Adrenal gland (tissue), 12 donors: ENCODE measurements around the gene BEND3. TPM values are rescaled to one million over a fixed set of nuclear protein-coding genes. Genes with fewer than 3 reads are reported as not detected.
A peak's percentile ranks its signal among the peaks of the same experiment; 100 is the strongest.

Experiments used
- DNase-seq, 7 donors: peaks; one replicate each; pipeline ENCODE4 v3.0.0-alpha.2; 2019 to 2020
- H3K27ac ChIP-seq, 5 donors: fragments of 200-600 bp; sonication (generic) in 4 of 5; 1 replicate in 3 of 5; 2 replicates in 2 of 5; pipeline versions ENCODE4 v1.5.1 to v1.8.0; 2016 to 2020; ENCODE audit warnings: mild to moderate bottlenecking in 1 of 5
- H3K27me3 ChIP-seq: fragments of 200-600 bp; 2 replicates; pipeline ENCODE4 v1.8.0; 2021
- H3K36me3 ChIP-seq, 2 donors: fragments of 200-600 bp; replicated peaks in 1 of 2; 1 replicate in 1 of 2; 2 replicates in 1 of 2; pipeline versions ENCODE4 v1.5.1 to v1.8.0; 2018 to 2022
- H3K4me1 ChIP-seq, 2 donors: fragments of 200-600 bp; replicated peaks in 1 of 2; 1 replicate in 1 of 2; 2 replicates in 1 of 2; pipeline versions ENCODE4 v1.5.1 to v1.8.0; 2018 to 2021
- H3K4me3 ChIP-seq, 4 donors: fragments of 200-600 bp; sonication (generic) in 3 of 4; one replicate each; pipeline ENCODE4 v1.5.1; 2016 to 2018
- H3K9me3 ChIP-seq, 3 donors: fragments of 200-600 bp; sonication (generic) in 1 of 3; replicated peaks in 1 of 3; 1 replicate in 2 of 3; 2 replicates in 1 of 3; pipeline versions ENCODE4 v1.5.1 to v1.8.0; 2016 to 2021
- CTCF ChIP-seq, 6 experiments: fragments of 450-650 bp in 4 of 6; fragments of 200-600 bp in 2 of 6; sonication (generic) in 1 of 6; IDR thresholded peaks; 1 replicate in 5 of 6; 2 replicates in 1 of 6; pipeline versions ENCODE4 v1.5.1 to v1.8.0; 2016 to 2021; ENCODE audit warnings: antibody characterized with exemption in 6 of 6, mild to moderate bottlenecking in 2 of 6, moderate library complexity in 1 of 6
- POLR2A ChIP-seq, 2 donors: fragments of 450-650 bp; IDR thresholded peaks; one replicate each; pipeline ENCODE4 v1.6.1; 2017; ENCODE audit warnings: antibody characterized with exemption in 2 of 2, mild to moderate bottlenecking in 2 of 2, moderate library complexity in 1 of 2
- WGBS, 4 donors: extraction: QIAGEN DNeasy Blood & Tissue Kit in 2 of 4; methylation state at CpG; one replicate each; pipeline versions ENCODE4 v1.1.5 to v1.1.7; 2013 to 2017; 5-methylcytosine and 5-hydroxymethylcytosine counted together
- intact Hi-C, 2 donors: fragments of 100-400 bp; cut with DNase I; formaldehyde crosslinking; loops; one replicate each; pipeline versions ENCODE4 v1.14.1 to v1.15.0; 2022 to 2023
- polyA plus RNA-seq, 3 donors: library from polyadenylated mRNA; stranded (reverse); fragments of 200-250 nt in 2 of 3; fragments of 350-450 nt in 1 of 3; fragmentation: Illumina TruSeq in 1 of 3; extraction: RNeasy Lipid Tissue Mini Kit (QIAGEN cat#74804) in 1 of 3; gene quantifications; one replicate each; pipeline ENCODE4 v1.2.3, GENCODE V29; 2013 to 2014
- total RNA-seq, 9 donors: library from RNA; depleted of rRNA in 4 of 9; stranded (reverse); fragments of >200 nt in 4 of 9; fragments of 120-200 nt in 1 of 9; fragmentation: NEBNext Ultra II Directional in 1 of 9; extraction: Animal tissue kit (Norgen Biotek cat#: 25700) in 1 of 9; gene quantifications; one replicate each; pipeline versions ENCODE4 v1.1.0 to v1.2.4, GENCODE V29; 2013 to 2023
- donor health status: healthy with polysubstance abuse.
- donor health status: Bipolar disorder and iron deficiency.
- donor health status: DM: yes; HTN: yes; CAD: no.
- donor health status: DM: no; HTN: no; CAD: no.
- donor health status: DM: no; HTN: no; CAD: no.
- donor health status: DM: yes; HTN: yes; CAD: no.

Gene BEND3
- total and polyA plus RNA-seq, 12 donors, result 0.64 to 3.5 (median 1.9) TPM

GRCh38 chr6:107154801-107155160 lies 39.5 kb upstream of the BEND3 start:
- Histone ChIP-seq H3K4me1 (no peaks in the 10 kb centered on the region), H3K27ac (peak overlapping the region in 1 of 5 donors; percentile 35), H3K9me3 (no peaks in the 10 kb centered on the region), H3K27me3 (no peaks in the 10 kb centered on the region), H3K4me3 (no peak overlapping the region), H3K36me3 (no peaks in the 10 kb centered on the region)
- TF ChIP-seq CTCF (IDR thresholded peaks at IDR 0.05), result no peak
- TF ChIP-seq POLR2A (IDR thresholded peaks at IDR 0.05), result no peak
- intact Hi-C loops, result no loop called here
- 81 to 86% (median 84%) methylated on average over 2 of the region's 2 CpGs for WGBS, 4 donors
- DNase-seq, result no peak

GRCh38 chr6:107154131-107154800 lies 39.0 kb upstream of the BEND3 start:
- Histone ChIP-seq H3K4me3 (no peak overlapping the region), H3K4me1 (no peaks in the 10 kb centered on the region), H3K27ac (peak overlapping the region in 1 of 5 donors; percentile 35), H3K36me3 (no peaks in the 10 kb centered on the region), H3K9me3 (no peaks in the 10 kb centered on the region), H3K27me3 (no peaks in the 10 kb centered on the region)
- 76 to 77% (median 77%) methylated on average over 12 of the region's 12 CpGs for WGBS, 4 donors
- no peak for TF ChIP-seq POLR2A (IDR thresholded peaks at IDR 0.05)
- DNase-seq, result peak in 1 of 7 donors; percentile 64
- intact Hi-C loops, result no loop called here

GRCh38 chr6:107152638-107153430 lies 37.5 kb upstream of the BEND3 start:
- no peak overlapping the region for H3K27ac ChIP-seq
- no peaks in the 10 kb centered on the region for H3K9me3 ChIP-seq
- H3K36me3 ChIP-seq, result no peaks in the 10 kb centered on the region
- DNase-seq, result no peak
- H3K4me3 ChIP-seq, result no peak overlapping the region
- H3K4me1 ChIP-seq, result no peaks in the 10 kb centered on the region
- no peaks in the 10 kb centered on the region for H3K27me3 ChIP-seq
- no peak for TF ChIP-seq CTCF (IDR thresholded peaks at IDR 0.05)
- TF ChIP-seq POLR2A (IDR thresholded peaks at IDR 0.05), result no peak
- intact Hi-C loops, result no loop called here
- WGBS, 4 donors, result 92 to 97% (median 93%) methylated on average over 8 of the region's 8 CpGs

DNA sequence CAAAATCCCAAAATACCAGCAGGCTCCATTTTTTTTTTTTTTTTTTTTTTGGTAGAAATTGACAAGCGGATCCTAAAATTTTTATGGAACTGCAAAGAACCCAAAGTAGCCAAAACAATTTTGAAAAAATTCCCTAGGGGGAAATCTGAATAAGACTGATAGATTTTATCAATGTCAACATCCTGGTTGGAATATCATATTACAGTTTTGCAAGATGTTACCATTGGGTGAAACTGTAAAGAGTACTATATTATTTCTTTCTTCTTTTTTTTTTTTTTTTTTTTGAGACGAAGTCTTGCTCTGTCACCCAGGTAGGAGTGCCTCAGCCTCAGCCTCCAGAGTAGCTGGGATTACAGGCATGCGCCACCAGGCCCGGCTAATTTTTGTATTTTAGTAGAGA lies 29.4 kb upstream of the BEND3 start:
- H3K36me3 ChIP-seq, result no peaks in the 10 kb centered on the region
- no peak for DNase-seq
- WGBS, 4 donors, result 89 to 98% (median 94%) methylated on average over 4 of the region's 4 CpGs
- intact Hi-C loops, result no loop called here
- no peaks in the 10 kb centered on the region for H3K27me3 ChIP-seq
- no peaks in the 10 kb centered on the region for H3K9me3 ChIP-seq
- TF ChIP-seq POLR2A (IDR thresholded peaks at IDR 0.05) (no peak), CTCF (IDR thresholded peaks at IDR 0.05) (no peak)
- H3K4me3 ChIP-seq, result no peak overlapping the region
- no peak overlapping the region for H3K27ac ChIP-seq
- H3K4me1 ChIP-seq, result no peaks in the 10 kb centered on the region
